Spleen (tissue), 7 donors: Measurements from ENCODE around the gene TWIST1.

Source experiments
- POLR2A ChIP-seq, 3 donors: fragments of 450-650 bp; IDR thresholded peaks; one replicate each; pipeline ENCODE4 v1.5.1; 2017; ENCODE audit warnings: antibody characterized with exemption in 3 of 3, mild to moderate bottlenecking in 1 of 3
- TF ChIP-seq, protein P1 (sequence below), 11 experiments: fragments of 200-600 bp in 7 of 11; fragments of 450-650 bp in 4 of 11; sonication (generic) in 4 of 11; IDR thresholded peaks in 8 of 11; conservative IDR thresholded peaks in 3 of 11; 1 replicate in 7 of 11; 2 replicates in 4 of 11; pipeline versions ENCODE4 v1.4.0 to v1.8.0; 2016 to 2021; ENCODE audit warnings: antibody characterized with exemption in 11 of 11, inconsistent platforms in 4 of 11, mild to moderate bottlenecking in 1 of 11
- donor health status: DM: no; HTN: no; CAD: no; lungs with moderate emphysema.
- donor health status: DM: no; HTN: no; CAD: no.
- donor health status: DM: no; HTN: no; CAD: no.

- TF ChIP-seq, protein P1, sequence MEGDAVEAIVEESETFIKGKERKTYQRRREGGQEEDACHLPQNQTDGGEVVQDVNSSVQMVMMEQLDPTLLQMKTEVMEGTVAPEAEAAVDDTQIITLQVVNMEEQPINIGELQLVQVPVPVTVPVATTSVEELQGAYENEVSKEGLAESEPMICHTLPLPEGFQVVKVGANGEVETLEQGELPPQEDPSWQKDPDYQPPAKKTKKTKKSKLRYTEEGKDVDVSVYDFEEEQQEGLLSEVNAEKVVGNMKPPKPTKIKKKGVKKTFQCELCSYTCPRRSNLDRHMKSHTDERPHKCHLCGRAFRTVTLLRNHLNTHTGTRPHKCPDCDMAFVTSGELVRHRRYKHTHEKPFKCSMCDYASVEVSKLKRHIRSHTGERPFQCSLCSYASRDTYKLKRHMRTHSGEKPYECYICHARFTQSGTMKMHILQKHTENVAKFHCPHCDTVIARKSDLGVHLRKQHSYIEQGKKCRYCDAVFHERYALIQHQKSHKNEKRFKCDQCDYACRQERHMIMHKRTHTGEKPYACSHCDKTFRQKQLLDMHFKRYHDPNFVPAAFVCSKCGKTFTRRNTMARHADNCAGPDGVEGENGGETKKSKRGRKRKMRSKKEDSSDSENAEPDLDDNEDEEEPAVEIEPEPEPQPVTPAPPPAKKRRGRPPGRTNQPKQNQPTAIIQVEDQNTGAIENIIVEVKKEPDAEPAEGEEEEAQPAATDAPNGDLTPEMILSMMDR (IDR thresholded peaks at IDR 0.05 in 8 of 11, conservative IDR thresholded peaks at IDR 0.05 in 3 of 11) = no peak
- no peak for TF ChIP-seq POLR2A (IDR thresholded peaks at IDR 0.05)
These were observed 22.4 kb upstream of the TWIST1 start for GRCh38 chr7:19139706-19140327.
